Mesothelial cell of epicardium (in vitro differentiated cells): Measurements from ENCODE around the gene NUP214. TPM values are rescaled to one million over a fixed set of nuclear protein-coding genes. Genes with fewer than 3 reads are reported as not detected.
"Not testable (repeated sequence)": the region's sequence is repeated elsewhere in the genome, so short reads cannot be mapped to it uniquely, and the experiment has no call there.

Experiments used
- DNase-seq, 2 experiments: peaks; one replicate each; pipeline ENCODE4 v3.0.0; 2021; ENCODE audit warnings: low spot score in 2 of 2; ENCODE audit not compliant: unreplicated experiment in 2 of 2
- H3K27ac Mint-ChIP-seq: 2 replicates; pipeline ENCODE4 v1.8.0; 2021; ENCODE audit warnings: mixed read lengths
- H3K27me3 Mint-ChIP-seq: 2 replicates; pipeline ENCODE4 v1.8.0; 2021; ENCODE audit warnings: low read depth, mixed read lengths
- H3K36me3 Mint-ChIP-seq: 2 replicates; pipeline ENCODE4 v1.8.0; 2021; ENCODE audit warnings: mixed read lengths
- H3K4me1 Mint-ChIP-seq: 2 replicates; pipeline ENCODE4 v1.8.0; 2021; ENCODE audit warnings: mixed read lengths
- H3K4me3 Mint-ChIP-seq: 2 replicates; pipeline ENCODE4 v1.8.0; 2021; ENCODE audit warnings: mild to moderate bottlenecking, moderate library complexity, mixed read lengths
- H3K9me3 Mint-ChIP-seq: 2 replicates; pipeline ENCODE4 v1.8.0; 2021; ENCODE audit warnings: mixed read lengths
- total RNA-seq: library from RNA; stranded (reverse); gene quantifications from 3 replicates; pipeline ENCODE4 v1.2.1, GENCODE V29; 2021
- TF ChIP-seq, protein P1 (sequence below): fragments of 200-600 bp; sonication (generic); IDR thresholded peaks from one replicate; pipeline ENCODE4 v1.5.0; 2021; ENCODE audit warnings: antibody characterized with exemption; ENCODE audit not compliant: unreplicated experiment

Gene NUP214
- total RNA-seq, 1 donor from 2014 or later = 69.4 TPM

DNA sequence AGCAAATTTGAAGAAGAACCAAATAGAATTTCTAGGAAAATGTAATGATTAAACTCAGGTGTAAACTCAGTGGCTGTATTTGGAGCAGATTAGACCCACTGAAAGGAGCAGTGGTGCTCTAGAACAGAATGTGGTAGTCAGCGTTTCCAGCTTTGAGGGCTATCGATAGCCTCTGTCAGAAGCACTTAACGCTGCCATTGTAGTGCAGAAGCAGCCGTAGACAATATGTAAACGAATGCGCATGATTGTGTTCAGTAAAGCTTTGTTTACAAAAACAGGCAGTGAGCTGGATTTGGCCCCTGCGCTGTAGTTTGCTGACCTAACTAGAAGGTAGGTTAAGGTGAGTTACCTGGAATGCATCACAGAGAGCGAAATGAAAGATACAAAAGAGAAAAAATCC, 78.9 kb downstream of the NUP214 start:
- Mint-ChIP-seq H3K36me3 (peaks cover 57% of the 10 kb centered on the region), H3K27ac (no peak overlapping the region)

DNA sequence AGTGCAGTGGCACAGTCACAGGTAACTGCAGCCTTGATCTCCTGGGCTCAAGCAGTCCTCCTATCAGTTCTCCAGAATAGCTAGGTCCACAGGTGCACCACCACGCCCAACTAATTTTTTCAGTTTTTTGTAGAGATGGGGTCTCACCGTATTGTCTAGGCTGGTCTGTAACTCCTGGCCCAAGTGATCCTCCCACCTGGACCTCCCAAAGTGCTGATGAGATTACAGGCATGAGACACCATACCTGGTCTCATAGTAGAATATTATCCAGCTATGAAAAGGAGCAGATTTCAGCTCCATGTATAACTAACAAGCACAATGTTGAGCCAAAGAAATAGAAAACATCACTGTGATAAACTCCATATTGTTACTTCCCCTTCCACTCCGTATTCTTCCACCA, 81.1 kb downstream of the NUP214 start:
- Mint-ChIP-seq H3K4me3 (no peak overlapping the region), H3K27me3 (no peaks in the 10 kb centered on the region), H3K4me1 (no peaks in the 10 kb centered on the region), H3K27ac (no peak overlapping the region), H3K36me3 (peaks cover 68% of the 10 kb centered on the region), H3K9me3 (peaks cover 21% of the 10 kb centered on the region)
- TF ChIP-seq, protein P1, sequence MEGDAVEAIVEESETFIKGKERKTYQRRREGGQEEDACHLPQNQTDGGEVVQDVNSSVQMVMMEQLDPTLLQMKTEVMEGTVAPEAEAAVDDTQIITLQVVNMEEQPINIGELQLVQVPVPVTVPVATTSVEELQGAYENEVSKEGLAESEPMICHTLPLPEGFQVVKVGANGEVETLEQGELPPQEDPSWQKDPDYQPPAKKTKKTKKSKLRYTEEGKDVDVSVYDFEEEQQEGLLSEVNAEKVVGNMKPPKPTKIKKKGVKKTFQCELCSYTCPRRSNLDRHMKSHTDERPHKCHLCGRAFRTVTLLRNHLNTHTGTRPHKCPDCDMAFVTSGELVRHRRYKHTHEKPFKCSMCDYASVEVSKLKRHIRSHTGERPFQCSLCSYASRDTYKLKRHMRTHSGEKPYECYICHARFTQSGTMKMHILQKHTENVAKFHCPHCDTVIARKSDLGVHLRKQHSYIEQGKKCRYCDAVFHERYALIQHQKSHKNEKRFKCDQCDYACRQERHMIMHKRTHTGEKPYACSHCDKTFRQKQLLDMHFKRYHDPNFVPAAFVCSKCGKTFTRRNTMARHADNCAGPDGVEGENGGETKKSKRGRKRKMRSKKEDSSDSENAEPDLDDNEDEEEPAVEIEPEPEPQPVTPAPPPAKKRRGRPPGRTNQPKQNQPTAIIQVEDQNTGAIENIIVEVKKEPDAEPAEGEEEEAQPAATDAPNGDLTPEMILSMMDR = no peak
- no peak for DNase-seq

More for the DNA sequence above, 78.9 kb downstream of the NUP214 start:
- TF ChIP-seq, protein P1 = no peak
- H3K4me3 Mint-ChIP-seq = no peak overlapping the region
- no peak for DNase-seq
- peaks cover 3% of the 10 kb centered on the region for H3K9me3 Mint-ChIP-seq
- no peaks in the 10 kb centered on the region for H3K4me1 Mint-ChIP-seq
- H3K27me3 Mint-ChIP-seq = no peaks in the 10 kb centered on the region

DNA sequence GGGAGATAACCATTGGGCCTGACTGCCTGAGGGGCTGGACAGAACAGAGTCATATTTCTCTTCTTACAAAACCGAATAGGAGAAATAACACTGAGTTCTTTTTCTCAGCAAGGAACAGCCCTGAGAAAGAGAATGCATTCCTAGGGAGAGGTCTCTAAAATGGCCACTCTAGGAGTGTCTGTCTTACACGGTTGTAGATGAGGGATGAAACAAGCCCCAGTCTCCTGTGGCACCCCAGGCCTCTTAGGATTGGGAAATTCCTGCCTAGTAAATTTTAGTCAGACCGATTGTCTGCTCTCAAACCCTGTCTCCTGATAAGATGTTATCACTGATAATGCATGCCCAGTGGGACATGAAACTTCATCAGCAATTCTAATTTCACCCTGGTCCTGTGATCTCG, 86.5 kb downstream of the NUP214 start:
- not testable (repeated sequence) for H3K27ac Mint-ChIP-seq, H3K4me1 Mint-ChIP-seq, H3K4me3 Mint-ChIP-seq, DNase-seq, H3K27me3 Mint-ChIP-seq
- Mint-ChIP-seq H3K36me3 (peaks cover 50% of the 10 kb centered on the region), H3K9me3 (peaks cover 32% of the 10 kb centered on the region)

DNA sequence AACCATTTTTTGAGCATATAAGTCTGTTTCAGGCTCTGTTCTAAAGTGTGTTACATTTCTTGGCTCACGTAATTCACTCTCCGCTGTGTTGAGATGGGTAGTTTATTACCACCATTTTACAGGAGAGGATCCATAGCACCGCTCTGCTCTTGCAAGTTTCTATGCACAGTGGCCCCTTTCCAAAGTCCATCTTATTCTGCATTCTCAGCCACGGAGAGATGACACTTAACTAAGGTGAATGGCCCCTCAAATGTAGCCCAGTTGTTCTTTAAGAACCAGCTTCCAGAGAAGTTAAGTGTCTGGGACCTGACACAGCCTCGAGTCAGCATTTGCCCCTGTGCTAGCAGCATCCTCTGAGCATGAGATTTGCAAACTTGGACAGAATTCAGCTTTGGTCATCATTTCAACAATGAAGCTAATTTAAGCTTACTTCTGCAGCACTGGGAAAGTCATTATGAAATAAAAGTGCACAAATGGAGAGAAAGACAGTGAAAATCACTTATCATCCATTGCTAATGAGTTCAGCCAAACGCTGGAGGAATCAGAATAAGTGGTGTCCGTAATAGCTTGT, 89.0 kb downstream of the NUP214 start:
- Mint-ChIP-seq H3K4me1 (no peaks in the 10 kb centered on the region), H3K4me3 (no peak overlapping the region), H3K27ac (no peak overlapping the region), H3K9me3 (peaks cover 29% of the 10 kb centered on the region), H3K36me3 (peaks cover 38% of the 10 kb centered on the region), H3K27me3 (no peaks in the 10 kb centered on the region)
- no peak for DNase-seq
- TF ChIP-seq, protein P1 = no peak

DNA sequence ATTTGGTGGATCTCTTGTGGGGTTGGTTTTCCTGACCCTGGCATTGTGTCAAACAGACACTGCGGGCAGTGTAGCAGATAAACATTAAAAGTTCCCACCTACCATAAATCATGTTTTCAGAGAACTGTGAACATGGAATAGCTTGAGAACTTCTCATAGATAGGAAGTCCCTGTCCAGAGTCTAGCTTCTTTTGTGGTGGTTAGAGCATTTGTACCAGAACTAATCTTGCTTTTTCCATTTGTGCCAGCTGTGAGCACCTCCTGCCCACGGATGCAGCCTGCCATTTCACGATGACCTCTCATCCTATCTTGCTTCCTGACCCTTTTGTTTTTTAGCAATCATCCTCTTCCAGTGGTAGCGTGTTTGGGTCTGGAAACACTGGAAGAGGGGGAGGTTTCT, 89.5 kb downstream of the NUP214 start:
- Mint-ChIP-seq H3K36me3 (peaks cover 33% of the 10 kb centered on the region), H3K9me3 (peaks cover 25% of the 10 kb centered on the region), H3K4me1 (no peaks in the 10 kb centered on the region), H3K27me3 (no peaks in the 10 kb centered on the region), H3K27ac (no peak overlapping the region), H3K4me3 (no peak overlapping the region)
- DNase-seq = no peak
- TF ChIP-seq, protein P1 = no peak

DNA sequence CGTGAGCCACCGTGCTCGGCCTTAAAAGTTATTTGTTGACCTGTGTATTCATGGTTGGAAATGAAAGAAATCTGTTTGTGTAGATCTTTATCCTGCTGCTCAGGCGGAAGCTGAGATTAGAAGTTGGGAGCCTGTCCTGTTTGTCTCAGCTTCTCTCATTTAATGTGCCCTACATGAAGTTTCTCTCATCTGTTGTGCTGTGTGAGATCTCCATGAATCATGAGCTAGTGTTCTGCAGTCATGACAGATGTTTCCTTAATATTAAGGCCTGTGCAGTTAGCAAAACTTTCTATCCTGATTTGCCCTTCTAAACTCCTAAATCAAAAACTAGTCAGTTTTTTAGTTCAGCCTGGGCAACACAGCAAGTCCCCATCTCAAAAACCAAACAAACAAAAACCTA, 91.4 kb downstream of the NUP214 start:
- H3K4me1 Mint-ChIP-seq = no peaks in the 10 kb centered on the region
- no peak for DNase-seq
- no peaks in the 10 kb centered on the region for H3K27me3 Mint-ChIP-seq
- H3K27ac Mint-ChIP-seq = no peak overlapping the region
- peaks cover 8% of the 10 kb centered on the region for H3K9me3 Mint-ChIP-seq
- no peak overlapping the region for H3K4me3 Mint-ChIP-seq
- H3K36me3 Mint-ChIP-seq = peaks cover 21% of the 10 kb centered on the region
- TF ChIP-seq, protein P1 = no peak
